Measurements from ENCODE around the gene ARHGEF28.
A peak's percentile ranks its signal among the peaks of the same experiment; 100 is the strongest.

DNA sequence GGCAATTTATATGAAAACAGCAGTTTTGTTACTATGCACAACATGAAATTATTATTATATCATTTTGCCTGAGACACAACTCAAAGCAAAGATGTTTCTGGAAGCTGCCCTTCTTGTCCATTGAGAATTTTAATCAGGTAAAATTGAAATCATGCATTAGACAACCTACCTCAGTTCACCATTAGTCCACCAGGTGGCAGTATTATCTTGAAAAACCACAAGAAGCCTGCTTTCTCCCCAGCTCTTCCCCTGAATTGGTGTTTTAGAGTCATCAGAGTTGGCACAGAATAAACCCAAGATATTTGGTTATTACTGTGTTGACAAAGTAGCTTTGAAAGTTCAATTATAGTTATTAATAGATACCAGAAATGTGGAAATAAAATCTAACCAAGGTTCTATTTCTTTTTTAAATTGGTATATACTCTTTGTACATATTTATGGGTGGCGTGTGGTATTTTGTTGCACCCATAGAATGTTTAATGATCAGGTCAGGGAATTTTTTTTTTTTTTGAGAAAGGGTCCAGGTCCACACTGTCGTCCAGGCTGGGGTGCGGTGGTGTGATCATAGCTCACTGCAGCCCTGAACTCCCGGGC lies 34.8 kb upstream of the ARHGEF28 start:
- no peak for TF ChIP-seq EZH2 (IDR thresholded peaks at IDR 0.05; ENCODE audit: low read length, missing control alignments)
- TF ChIP-seq, protein P1, sequence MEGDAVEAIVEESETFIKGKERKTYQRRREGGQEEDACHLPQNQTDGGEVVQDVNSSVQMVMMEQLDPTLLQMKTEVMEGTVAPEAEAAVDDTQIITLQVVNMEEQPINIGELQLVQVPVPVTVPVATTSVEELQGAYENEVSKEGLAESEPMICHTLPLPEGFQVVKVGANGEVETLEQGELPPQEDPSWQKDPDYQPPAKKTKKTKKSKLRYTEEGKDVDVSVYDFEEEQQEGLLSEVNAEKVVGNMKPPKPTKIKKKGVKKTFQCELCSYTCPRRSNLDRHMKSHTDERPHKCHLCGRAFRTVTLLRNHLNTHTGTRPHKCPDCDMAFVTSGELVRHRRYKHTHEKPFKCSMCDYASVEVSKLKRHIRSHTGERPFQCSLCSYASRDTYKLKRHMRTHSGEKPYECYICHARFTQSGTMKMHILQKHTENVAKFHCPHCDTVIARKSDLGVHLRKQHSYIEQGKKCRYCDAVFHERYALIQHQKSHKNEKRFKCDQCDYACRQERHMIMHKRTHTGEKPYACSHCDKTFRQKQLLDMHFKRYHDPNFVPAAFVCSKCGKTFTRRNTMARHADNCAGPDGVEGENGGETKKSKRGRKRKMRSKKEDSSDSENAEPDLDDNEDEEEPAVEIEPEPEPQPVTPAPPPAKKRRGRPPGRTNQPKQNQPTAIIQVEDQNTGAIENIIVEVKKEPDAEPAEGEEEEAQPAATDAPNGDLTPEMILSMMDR (conservative IDR thresholded peaks at IDR 0.05 in 1 of 2, IDR thresholded peaks at IDR 0.05 in 1 of 2; ENCODE audit: low read depth in 1 of 2, low read length in 2 of 2): peak; percentile 63 to 68

All from fibroblast of lung (primary cell).